Ectodermal cell (in vitro differentiated cells): ENCODE results near the gene MRTFB.

Experiments used
- H3K27ac ChIP-seq: 2 replicates; pipeline ENCODE4 v1.7.0; 2013; ENCODE audit warnings: mild to moderate bottlenecking, low read depth, low read length; ENCODE audit not compliant: insufficient read depth, poor library complexity, severe bottlenecking
- H3K27me3 ChIP-seq: 2 replicates; pipeline ENCODE4 v1.7.0; 2013; ENCODE audit warnings: mild to moderate bottlenecking, low read length; ENCODE audit not compliant: insufficient read depth, control insufficient read depth, poor library complexity, severe bottlenecking
- H3K36me3 ChIP-seq: one replicate; pipeline ENCODE4 v1.7.0; 2013; ENCODE audit warnings: low read length; ENCODE audit not compliant: control insufficient read depth, insufficient read depth
- H3K4me1 ChIP-seq: one replicate; pipeline ENCODE4 v1.7.0; 2013; ENCODE audit warnings: low read length; ENCODE audit not compliant: control insufficient read depth, insufficient read depth
- H3K4me3 ChIP-seq: 2 replicates; pipeline ENCODE4 v1.7.0; 2013; ENCODE audit warnings: low read depth, low read length, control low read depth; ENCODE audit not compliant: insufficient read depth
- H3K9me3 ChIP-seq: 2 replicates; pipeline ENCODE4 v1.7.0; 2013; ENCODE audit warnings: mild to moderate bottlenecking, low read length, moderate library complexity; ENCODE audit not compliant: control insufficient read depth
- WGBS, 2 experiments: methylation state at CpG; one replicate each; pipeline ENCODE4 v1.1.7; 2013; ENCODE audit warnings: missing lambda C conversion rate in 2 of 2; 5-methylcytosine and 5-hydroxymethylcytosine counted together

Gene MRTFB

DNA sequence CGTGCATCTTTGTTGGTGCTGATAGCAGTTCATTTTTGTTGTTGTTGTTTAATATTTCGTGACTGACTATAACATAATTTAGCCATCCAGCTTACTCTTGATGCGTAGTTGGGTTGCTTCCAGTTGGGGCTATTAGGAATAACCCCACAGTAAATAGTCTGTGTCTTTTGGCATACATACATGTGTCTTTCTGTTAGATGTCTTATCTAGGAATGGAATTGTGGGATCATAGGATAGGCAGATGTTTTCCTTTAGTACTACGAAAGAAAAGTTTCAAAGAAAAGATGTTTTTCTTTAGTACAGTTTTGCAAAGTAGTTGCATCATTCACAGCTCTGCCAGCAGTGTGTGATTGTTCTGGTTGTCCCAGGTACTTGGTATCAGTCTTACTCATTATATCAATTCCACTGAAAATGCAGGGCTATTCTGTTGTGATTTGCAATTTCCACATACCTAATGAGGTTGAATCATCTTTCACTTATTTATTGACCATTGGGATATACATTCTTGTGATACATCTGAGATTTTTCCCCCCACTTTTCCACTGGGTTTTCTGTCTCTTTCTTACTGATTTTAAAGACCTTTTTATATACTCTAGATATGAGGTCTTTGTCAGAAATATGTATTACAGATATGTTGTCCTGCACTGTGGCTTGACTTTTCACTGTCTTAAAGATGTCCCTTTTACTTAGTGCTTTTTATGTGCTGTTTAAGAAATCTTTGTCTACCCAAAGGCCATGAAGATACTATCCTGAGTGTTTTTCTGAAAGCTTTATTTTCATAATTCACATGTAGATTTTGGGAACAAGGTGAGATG lies 173.3 kb downstream of the MRTFB start:
- no peaks in the 10 kb centered on the region for H3K4me1 ChIP-seq
- no peaks in the 10 kb centered on the region for H3K9me3 ChIP-seq
- peaks cover 38% of the 10 kb centered on the region for H3K36me3 ChIP-seq
- WGBS, 2 experiments = 93 to 99% methylated on average over 4 of the region's 4 CpGs
- H3K4me3 ChIP-seq = no peak overlapping the region
- no peak overlapping the region for H3K27ac ChIP-seq
- no peaks in the 10 kb centered on the region for H3K27me3 ChIP-seq

GRCh38 chr16:14248791-14249190 lies 177.7 kb downstream of the MRTFB start:
- 90 to 91% methylated on average over 5 of the region's 5 CpGs for WGBS, 2 experiments
- H3K4me3 ChIP-seq = no peak overlapping the region
- H3K36me3 ChIP-seq = peaks cover 63% of the 10 kb centered on the region
- no peak overlapping the region for H3K27ac ChIP-seq
- H3K9me3 ChIP-seq = no peaks in the 10 kb centered on the region
- no peaks in the 10 kb centered on the region for H3K4me1 ChIP-seq
- H3K27me3 ChIP-seq = no peaks in the 10 kb centered on the region

DNA sequence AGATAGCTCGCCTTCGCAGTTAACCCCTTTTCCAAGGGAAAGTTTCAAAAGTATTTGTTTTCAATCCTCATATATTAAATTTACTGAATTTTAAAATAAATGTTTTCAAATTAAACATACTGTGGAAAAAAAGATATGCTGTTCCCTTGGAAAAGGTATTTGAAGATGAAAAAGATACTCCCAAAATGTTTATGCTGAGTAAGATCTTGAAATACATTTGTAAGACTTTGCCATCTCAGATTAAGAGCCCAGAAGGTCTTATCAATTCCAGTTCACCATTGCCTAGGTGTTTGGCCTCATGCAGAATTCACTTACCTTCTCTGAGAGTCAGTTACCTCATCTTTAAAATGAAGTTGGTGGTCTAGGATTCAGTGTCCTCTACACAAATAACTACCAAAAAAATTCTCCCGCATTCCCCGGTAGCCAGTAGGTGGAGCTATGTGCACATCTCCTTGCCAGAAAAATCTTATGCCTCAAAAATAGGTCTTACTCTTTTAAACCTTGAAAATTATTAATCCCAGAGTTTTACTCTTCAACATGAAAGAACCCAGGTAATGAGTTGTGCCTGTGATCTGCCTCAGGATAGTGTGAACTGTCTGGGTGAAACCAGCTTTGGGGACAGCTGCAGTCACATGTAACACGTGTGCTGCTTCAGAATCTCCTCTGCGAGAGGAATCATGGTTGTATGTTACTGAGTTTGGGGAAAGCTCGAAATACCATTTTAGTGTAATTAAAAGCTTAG lies 178.3 kb downstream of the MRTFB start:
- WGBS, 2 experiments = 66 to 71% methylated on average over 5 to 7 of the region's 7 CpGs
- H3K9me3 ChIP-seq = no peaks in the 10 kb centered on the region

DNA sequence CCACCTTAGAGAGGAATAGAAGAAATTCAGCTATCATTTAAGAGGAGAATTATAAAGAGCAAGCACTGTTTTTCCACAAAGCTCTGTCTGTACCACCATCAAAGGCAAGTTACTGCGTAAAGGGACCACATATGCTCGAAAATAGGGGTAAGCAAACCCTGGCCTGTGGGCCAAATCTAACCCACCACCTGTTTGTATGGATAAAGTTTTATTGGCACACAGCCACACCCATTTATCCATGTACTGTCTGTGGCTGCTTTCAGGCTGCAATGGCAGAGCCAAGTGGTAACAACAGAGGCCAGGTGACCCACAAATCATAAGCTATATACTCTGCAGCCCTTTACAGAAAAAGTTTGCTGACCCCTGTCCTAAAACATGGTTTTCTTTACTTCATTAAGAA lies 180.3 kb downstream of the MRTFB start:
- H3K36me3 ChIP-seq = peaks cover 55% of the 10 kb centered on the region
- no peaks in the 10 kb centered on the region for H3K9me3 ChIP-seq
- no peaks in the 10 kb centered on the region for H3K27me3 ChIP-seq
- H3K4me3 ChIP-seq = no peak overlapping the region
- no peaks in the 10 kb centered on the region for H3K4me1 ChIP-seq
- WGBS, 2 experiments = 75 to 92% methylated on average over 2 of the region's 2 CpGs
- H3K27ac ChIP-seq = no peak overlapping the region

More for the DNA sequence above, 178.3 kb downstream of the MRTFB start:
- no peak overlapping the region for H3K27ac ChIP-seq
- H3K36me3 ChIP-seq = peaks cover 63% of the 10 kb centered on the region
- no peak overlapping the region for H3K4me3 ChIP-seq
- H3K4me1 ChIP-seq = no peaks in the 10 kb centered on the region
- H3K27me3 ChIP-seq = no peaks in the 10 kb centered on the region

GRCh38 chr16:14252860-14253259 lies 181.7 kb downstream of the MRTFB start:
- no peak overlapping the region for H3K27ac ChIP-seq
- no peaks in the 10 kb centered on the region for H3K27me3 ChIP-seq
- H3K9me3 ChIP-seq = no peaks in the 10 kb centered on the region
- peaks cover 44% of the 10 kb centered on the region for H3K36me3 ChIP-seq
- H3K4me3 ChIP-seq = no peak overlapping the region
- no peaks in the 10 kb centered on the region for H3K4me1 ChIP-seq

DNA sequence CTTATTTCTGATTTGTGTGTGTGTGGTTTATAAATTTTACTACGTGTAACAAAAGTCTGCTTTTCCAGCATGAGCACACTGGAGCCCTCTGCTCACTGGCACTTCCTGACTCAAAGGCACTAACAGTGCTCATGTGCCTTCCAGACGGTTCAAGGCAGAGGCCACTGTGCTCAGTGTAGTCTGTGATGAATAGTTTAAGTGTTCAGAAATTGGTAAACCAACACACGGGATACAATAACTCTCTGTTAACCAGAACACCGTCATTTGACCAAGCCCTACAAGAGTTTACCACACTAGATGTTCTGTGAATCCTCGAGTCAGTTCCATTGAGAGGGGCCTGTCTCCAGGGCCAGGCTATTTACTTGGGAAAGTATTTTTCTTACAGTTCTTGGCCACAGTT lies 191.9 kb downstream of the MRTFB start:
- no peaks in the 10 kb centered on the region for H3K27me3 ChIP-seq
- H3K36me3 ChIP-seq = peaks cover 36% of the 10 kb centered on the region
- no peaks in the 10 kb centered on the region for H3K9me3 ChIP-seq
- 93 to 95% methylated on average over 5 of the region's 5 CpGs for WGBS, 2 experiments
- H3K4me3 ChIP-seq = no peak overlapping the region
- H3K27ac ChIP-seq = no peak overlapping the region
- no peaks in the 10 kb centered on the region for H3K4me1 ChIP-seq

- H3K36me3 ChIP-seq = peaks cover 33% of the 10 kb centered on the region
- 93 to 94% methylated on average over 7 to 8 of the region's 8 CpGs for WGBS, 2 experiments
Measured at GRCh38 chr16:14263769-14264168, 192.7 kb downstream of the MRTFB start.

GRCh38 chr16:14264327-14264943 lies 193.3 kb downstream of the MRTFB start:
- Histone ChIP-seq H3K36me3 (peaks cover 33% of the 10 kb centered on the region), H3K27ac (no peak overlapping the region), H3K27me3 (no peaks in the 10 kb centered on the region), H3K4me3 (no peak overlapping the region), H3K4me1 (no peaks in the 10 kb centered on the region), H3K9me3 (no peaks in the 10 kb centered on the region)
- 93 to 95% methylated on average over 2 to 3 of the region's 3 CpGs for WGBS, 2 experiments

More at GRCh38 chr16:14263769-14264168, 192.7 kb downstream of the MRTFB start:
- H3K4me3 ChIP-seq = no peak overlapping the region
- H3K27ac ChIP-seq = no peak overlapping the region
- no peaks in the 10 kb centered on the region for H3K9me3 ChIP-seq
- no peaks in the 10 kb centered on the region for H3K4me1 ChIP-seq
- H3K27me3 ChIP-seq = no peaks in the 10 kb centered on the region

DNA sequence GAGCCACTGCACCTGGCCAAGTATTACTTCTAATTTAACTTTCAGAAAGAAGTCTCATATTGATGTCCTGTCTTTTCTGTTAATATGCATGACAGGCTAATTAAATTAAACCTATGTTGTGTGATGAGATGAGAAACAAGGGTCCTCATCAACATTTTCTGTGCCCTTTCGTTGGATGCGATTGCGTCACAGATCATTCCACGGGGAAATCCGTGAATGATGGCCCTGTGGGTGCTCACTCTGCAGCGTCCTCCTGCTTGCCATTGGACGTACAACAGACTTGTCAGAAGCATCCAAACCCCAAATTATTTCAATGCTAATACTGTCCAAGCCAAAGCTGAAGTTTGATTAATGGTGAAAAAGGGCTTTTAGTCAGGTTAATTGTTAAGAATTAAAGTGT lies 197.0 kb downstream of the MRTFB start:
- Histone ChIP-seq H3K9me3 (no peaks in the 10 kb centered on the region), H3K36me3 (peaks cover 8% of the 10 kb centered on the region), H3K4me1 (no peaks in the 10 kb centered on the region), H3K27ac (no peak overlapping the region), H3K4me3 (no peak overlapping the region), H3K27me3 (no peaks in the 10 kb centered on the region)
- WGBS, 2 experiments = 97 to 99% methylated on average over 6 to 7 of the region's 7 CpGs

DNA sequence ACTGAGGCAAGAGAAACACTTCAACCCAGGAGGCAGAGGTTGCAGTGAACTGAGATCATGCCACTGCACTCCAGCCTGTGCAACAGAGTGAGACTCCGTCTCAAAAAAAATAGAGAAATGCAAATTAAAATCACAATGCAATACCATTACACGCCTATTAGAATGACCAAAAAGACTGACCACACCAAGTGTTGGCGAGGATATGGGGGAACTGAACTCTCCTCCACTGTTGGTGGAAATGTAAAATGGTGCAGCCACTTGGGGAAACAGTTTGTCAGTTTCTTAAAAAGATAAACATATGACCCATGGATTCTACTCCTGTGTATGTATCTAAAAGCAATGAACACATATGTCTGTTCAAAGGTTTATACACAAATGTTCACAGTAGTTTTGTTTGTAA lies 204.8 kb downstream of the MRTFB start:
- no peak overlapping the region for H3K4me3 ChIP-seq
- H3K36me3 ChIP-seq = no peaks in the 10 kb centered on the region
- H3K27me3 ChIP-seq = no peaks in the 10 kb centered on the region
- no peaks in the 10 kb centered on the region for H3K9me3 ChIP-seq
- H3K27ac ChIP-seq = no peak overlapping the region
- H3K4me1 ChIP-seq = no peaks in the 10 kb centered on the region
- 88 to 100% methylated on average over 3 of the region's 3 CpGs for WGBS, 2 experiments
